Measurements from ENCODE around the gene SP2. TPM values are rescaled to one million over a fixed set of nuclear protein-coding genes. Genes with fewer than 3 reads are reported as not detected.
"Not testable (repeated sequence)": the region's sequence is repeated elsewhere in the genome, so short reads cannot be mapped to it uniquely, and the experiment has no call there.

SP2 gene
- total RNA-seq, 2 donors from 2014 or later, result 12.8 to 13.4 TPM

GRCh38 chr17:47918991-47919390, 23.0 kb downstream of the SP2 start:
- Mint-ChIP-seq H3K27ac (no peak overlapping the region), H3K4me1 (no peaks in the 10 kb centered on the region), H3K36me3 (ENCODE audit: low read depth) (peaks cover 29% of the 10 kb centered on the region), H3K9me3 (no peaks in the 10 kb centered on the region), H3K27me3 (ENCODE audit: insufficient read depth) (no peaks in the 10 kb centered on the region), H3K4me3 (no peak overlapping the region)
- DNase-seq, result no peak
- Histone ChIP-seq H3K27ac (ENCODE audit: low read depth, low read length) (no peak overlapping the region), H3K9ac (ENCODE audit: extremely low read depth, low read length, poor library complexity, severe bottlenecking) (no peak overlapping the region), H3K27me3 (ENCODE audit: control insufficient read depth, insufficient read depth, low read length, poor library complexity, severe bottlenecking) (no peaks in the 10 kb centered on the region), H3K4me3 (ENCODE audit: low read length) (no peak overlapping the region), H3K9me3 (ENCODE audit: control insufficient read depth, low read length) (no peaks in the 10 kb centered on the region), H3K4me1 (ENCODE audit: control insufficient read depth, insufficient read depth, low read length) (no peaks in the 10 kb centered on the region), H3K36me3 (ENCODE audit: control insufficient read depth, insufficient read depth, low read length) (peaks cover 11% of the 10 kb centered on the region)
- 89 to 93% methylated on average over 1 to 2 of the region's 2 CpGs for WGBS, 2 experiments (ENCODE audit: insufficient coverage in 1 of 2, insufficient read length in 1 of 2)
- no peak for TF ChIP-seq CTCF (conservative IDR thresholded peaks at IDR 0.05)

GRCh38 chr17:47919889-47920288, 23.9 kb downstream of the SP2 start:
- not testable (repeated sequence) for DNase-seq; H3K4me1 Mint-ChIP-seq; H3K9ac ChIP-seq (ENCODE audit: extremely low read depth, low read length, poor library complexity, severe bottlenecking); H3K9me3 ChIP-seq (ENCODE audit: control insufficient read depth, low read length); H3K4me1 ChIP-seq (ENCODE audit: control insufficient read depth, insufficient read depth, low read length); H3K9me3 Mint-ChIP-seq; H3K27me3 ChIP-seq (ENCODE audit: control insufficient read depth, insufficient read depth, low read length, poor library complexity, severe bottlenecking); H3K27ac ChIP-seq (ENCODE audit: low read depth, low read length); H3K4me3 ChIP-seq (ENCODE audit: low read length); H3K27me3 Mint-ChIP-seq (ENCODE audit: insufficient read depth); H3K4me3 Mint-ChIP-seq; H3K27ac Mint-ChIP-seq
- H3K36me3 Mint-ChIP-seq (ENCODE audit: low read depth), result peaks cover 34% of the 10 kb centered on the region
- 92 to 93% methylated on average over 10 to 14 of the region's 14 CpGs for WGBS, 2 experiments (ENCODE audit: insufficient coverage in 1 of 2, insufficient read length in 1 of 2)
- H3K36me3 ChIP-seq (ENCODE audit: control insufficient read depth, insufficient read depth, low read length), result peaks cover 19% of the 10 kb centered on the region

- 94 to 96% methylated on average over 17 to 23 of the region's 23 CpGs for WGBS, 2 experiments (ENCODE audit: insufficient coverage in 1 of 2, insufficient read length in 1 of 2)
- no peak overlapping the region for H3K27ac ChIP-seq (ENCODE audit: low read depth, low read length)
- H3K9me3 ChIP-seq (ENCODE audit: control insufficient read depth, low read length), result no peaks in the 10 kb centered on the region
Observed at GRCh38 chr17:47924785-47925677, 29.0 kb downstream of the SP2 start.

More at GRCh38 chr17:47924785-47925677, 29.0 kb downstream of the SP2 start:
- Histone ChIP-seq H3K9ac (ENCODE audit: extremely low read depth, low read length, poor library complexity, severe bottlenecking) (no peak overlapping the region), H3K4me3 (ENCODE audit: low read length) (no peak overlapping the region), H3K27me3 (ENCODE audit: control insufficient read depth, insufficient read depth, low read length, poor library complexity, severe bottlenecking) (no peaks in the 10 kb centered on the region), H3K36me3 (ENCODE audit: control insufficient read depth, insufficient read depth, low read length) (peaks cover 22% of the 10 kb centered on the region), H3K4me1 (ENCODE audit: control insufficient read depth, insufficient read depth, low read length) (no peaks in the 10 kb centered on the region)
- peaks cover 42% of the 10 kb centered on the region for H3K36me3 Mint-ChIP-seq (ENCODE audit: low read depth)
- no peak overlapping the region for H3K4me3 Mint-ChIP-seq
- DNase-seq, result no peak
- H3K4me1 Mint-ChIP-seq, result no peaks in the 10 kb centered on the region
- H3K27ac Mint-ChIP-seq, result no peak overlapping the region
- TF ChIP-seq CTCF (conservative IDR thresholded peaks at IDR 0.05), result no peak
- no peaks in the 10 kb centered on the region for H3K27me3 Mint-ChIP-seq (ENCODE audit: insufficient read depth)
- no peaks in the 10 kb centered on the region for H3K9me3 Mint-ChIP-seq

Measured in endodermal cell (in vitro differentiated cells).